ENCODE measurements around the gene NPTN.

NPTN gene

GRCh38 chr15:73631915-73632669 lies 1.1 kb downstream of the NPTN start:
- no peak for DNase-seq

DNA sequence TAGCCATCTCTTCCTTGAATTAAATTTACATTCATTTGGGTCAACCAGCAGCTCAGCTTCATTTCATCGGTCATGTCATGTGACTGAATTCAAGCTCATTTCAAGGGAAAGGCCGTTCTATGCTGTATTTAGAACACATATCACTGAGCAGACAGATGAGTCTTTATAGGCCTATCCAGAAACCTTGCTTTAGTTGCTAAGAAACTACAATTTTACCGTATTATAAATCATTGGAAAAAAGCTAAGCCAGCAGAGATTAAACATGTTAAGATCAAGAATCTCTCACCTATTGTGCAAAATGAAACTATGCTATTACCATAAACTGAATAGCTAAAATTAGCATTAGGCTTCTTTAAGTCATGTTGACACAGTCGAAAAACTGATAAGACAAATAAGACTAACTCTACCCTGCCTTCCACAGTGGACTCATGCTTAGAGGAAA lies 2.2 kb downstream of the NPTN start:
- no peak for DNase-seq

DNA sequence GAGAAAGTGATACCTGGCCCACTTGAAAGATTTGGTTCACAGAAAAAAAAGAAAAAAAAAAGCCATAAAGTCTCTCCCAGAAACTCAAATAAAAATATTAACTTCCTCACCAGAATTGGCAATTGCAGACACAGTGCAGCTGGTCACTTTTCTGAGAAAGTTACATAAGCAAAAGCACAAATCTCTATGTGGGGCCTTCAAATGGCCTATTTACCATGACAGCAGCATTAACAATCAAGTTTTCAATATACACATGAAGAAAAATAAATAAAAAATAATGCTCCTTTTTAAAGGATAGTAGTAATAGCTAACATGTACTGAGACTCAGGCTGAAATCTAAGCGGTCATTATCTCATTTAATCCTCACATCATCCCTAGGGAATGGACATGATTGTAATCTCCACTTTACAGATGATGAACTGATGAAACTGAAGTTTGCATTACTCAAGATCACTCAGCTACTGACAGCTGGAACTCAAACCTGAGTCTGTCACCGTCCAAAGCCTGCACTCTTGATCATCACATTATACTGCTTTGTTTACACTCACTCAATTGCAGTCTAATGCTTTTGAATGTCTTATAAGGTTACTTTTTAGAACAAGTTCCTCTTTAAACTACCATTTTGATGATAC lies 3.3 kb downstream of the NPTN start:
- DNase-seq: no peak

DNA sequence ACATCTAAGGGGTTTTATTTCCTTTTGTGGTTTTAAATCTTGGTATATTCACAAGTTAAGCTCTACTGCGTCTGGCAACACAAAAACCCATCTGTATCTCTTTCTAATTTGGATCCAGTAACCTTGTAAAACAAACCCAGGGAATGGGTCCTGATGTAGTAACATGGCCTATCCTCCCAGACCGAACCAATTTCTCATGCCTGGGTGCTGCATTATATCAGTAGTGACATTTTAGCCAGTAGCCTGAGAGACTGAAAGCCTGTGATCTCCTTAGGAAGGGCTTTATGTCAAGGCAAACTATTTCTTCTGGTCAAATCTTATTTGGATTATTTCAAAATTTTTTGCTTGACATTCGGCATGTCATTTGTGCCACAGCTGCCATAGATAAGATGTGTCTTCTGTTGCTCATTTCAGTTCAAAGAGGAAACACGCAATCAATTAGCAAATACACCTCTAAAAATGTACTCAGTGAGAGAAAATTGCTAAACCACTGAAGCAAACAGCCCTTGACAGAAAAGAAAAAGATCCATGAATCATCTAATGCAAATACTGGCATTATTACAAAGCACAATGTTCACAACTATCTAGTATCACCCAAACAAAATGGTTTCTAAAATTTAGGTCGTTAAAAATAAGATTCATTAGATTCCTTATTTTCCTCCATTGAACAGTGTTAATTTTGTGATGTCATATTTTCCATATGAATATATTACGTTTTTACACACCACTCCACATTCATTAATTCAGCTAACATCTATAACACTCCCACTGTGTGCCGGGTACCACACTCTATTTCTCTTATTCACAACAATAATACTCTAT lies 4.0 kb downstream of the NPTN start:
- DNase-seq: no peak

- DNase-seq: no peak
Measured at GRCh38 chr15:73628102-73628501, 5.1 kb downstream of the NPTN start.

- DNase-seq: no peak
Measured at GRCh38 chr15:73626072-73626471, 7.1 kb downstream of the NPTN start.

GRCh38 chr15:73624530-73624929 lies 8.7 kb downstream of the NPTN start:
- no peak for DNase-seq

- DNase-seq: no peak
Measured at GRCh38 chr15:73621286-73621826, 11.8 kb downstream of the NPTN start.

- DNase-seq: no peak
Measured at GRCh38 chr15:73620078-73620477, 13.1 kb downstream of the NPTN start.

- no peak for DNase-seq
Measured at GRCh38 chr15:73617913-73618312, 15.3 kb downstream of the NPTN start.

DNA sequence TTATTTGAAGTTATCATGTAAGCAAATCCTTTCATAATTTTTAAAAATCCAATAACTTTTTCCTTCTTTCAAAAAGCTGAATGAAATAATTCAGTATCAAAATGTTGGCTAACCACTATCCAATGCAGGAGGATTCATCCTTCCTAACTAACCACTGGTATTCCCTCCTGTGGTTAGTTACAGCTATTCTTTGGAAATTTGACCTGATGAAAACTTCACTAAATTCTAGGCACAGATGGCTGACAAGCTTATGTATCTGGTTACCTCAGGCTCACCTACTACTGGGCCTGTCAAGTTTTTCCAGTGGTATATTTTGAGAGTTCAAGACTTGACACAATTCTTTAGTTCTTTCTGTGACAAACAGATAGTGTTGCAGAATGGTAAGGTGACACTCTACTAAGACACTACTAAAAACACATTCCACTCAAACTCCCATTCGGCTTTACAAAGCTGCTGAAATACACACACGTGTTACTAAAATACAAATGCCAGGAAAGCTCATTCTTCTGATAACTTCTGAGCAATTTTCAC lies 15.8 kb downstream of the NPTN start:
- DNase-seq: no peak

DNA sequence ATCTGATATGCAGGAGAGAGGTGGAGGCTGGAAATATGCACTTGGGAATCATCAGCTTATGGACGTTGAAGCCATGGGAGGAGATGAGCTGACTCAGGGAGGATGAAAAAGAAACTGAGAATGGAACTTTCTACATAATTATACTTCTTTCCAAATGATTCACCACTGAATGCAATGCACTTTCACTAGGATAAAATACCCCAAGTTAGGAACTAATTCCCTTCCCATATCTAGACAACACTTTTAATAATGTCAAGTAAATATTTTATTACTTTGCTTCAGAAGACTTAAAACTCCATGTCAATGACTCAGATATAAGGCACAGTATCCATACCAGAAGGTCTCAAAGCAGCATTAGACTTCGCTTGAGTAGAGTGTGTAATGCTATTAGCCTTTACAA lies 24.2 kb downstream of the NPTN start:
- DNase-seq: no peak

DNA sequence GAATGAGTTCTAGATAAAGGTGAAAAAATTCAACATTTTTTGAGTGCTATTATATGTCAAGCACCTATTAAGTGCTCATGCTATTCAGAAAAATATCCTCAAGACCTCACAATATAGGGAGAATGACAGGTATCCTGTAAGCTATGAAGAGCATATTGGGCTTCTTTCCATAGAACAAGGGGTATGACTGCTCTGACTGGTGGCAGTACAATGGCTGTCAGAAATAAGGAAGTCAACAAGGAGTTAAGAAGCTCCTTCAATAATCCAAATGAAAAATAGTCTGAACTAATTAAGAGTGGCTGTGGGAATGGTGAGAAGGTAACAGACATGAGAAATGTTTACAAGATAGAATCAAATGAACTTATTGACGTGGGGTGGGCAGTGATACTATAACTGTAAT lies 24.7 kb downstream of the NPTN start:
- no peak for DNase-seq

DNA sequence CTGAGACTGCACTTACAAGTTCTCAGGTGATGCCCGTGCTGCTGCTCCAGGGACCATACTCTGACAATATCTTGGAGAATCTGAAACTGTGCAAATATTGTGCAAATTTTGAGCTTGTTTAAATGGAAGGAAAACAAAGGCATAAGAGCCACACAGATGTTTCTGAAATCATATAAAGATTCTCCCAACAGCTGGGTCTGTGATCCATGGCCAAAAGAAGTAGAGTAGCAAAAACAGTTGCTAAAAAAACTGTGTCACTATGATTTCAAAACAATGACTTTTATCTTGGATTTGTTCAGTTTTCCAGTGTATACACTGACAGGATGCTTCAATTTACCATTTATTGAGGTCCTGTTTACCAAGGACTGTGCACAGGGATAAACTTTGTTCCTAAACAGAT lies 25.3 kb downstream of the NPTN start:
- DNase-seq: no peak

DNA sequence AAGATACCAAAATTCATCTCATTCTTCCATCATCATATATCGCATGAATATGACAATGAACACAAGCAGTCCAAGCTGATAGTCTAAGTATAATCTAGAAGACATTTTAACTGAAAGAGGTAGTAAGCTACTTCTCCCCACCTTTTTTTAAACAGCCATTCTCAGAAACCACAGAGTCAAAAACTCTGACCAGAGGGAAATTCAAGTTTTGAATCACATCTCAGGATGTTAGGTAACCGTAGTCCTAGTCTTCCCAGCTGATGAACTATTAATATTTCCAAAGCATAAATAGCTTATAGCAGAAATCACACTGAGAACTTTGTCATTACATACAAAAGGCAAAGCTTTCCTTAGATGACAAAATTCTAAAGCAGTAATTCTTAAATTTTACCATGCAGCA lies 25.8 kb downstream of the NPTN start:
- DNase-seq: no peak

- DNase-seq: no peak
Measured at GRCh38 chr15:73605759-73606436, 27.3 kb downstream of the NPTN start.

- no peak for DNase-seq
Measured at GRCh38 chr15:73604477-73604876, 28.7 kb downstream of the NPTN start.

GRCh38 chr15:73602992-73603391 lies 30.2 kb downstream of the NPTN start:
- DNase-seq: no peak

GRCh38 chr15:73602446-73602843 lies 30.7 kb downstream of the NPTN start:
- no peak for DNase-seq

DNA sequence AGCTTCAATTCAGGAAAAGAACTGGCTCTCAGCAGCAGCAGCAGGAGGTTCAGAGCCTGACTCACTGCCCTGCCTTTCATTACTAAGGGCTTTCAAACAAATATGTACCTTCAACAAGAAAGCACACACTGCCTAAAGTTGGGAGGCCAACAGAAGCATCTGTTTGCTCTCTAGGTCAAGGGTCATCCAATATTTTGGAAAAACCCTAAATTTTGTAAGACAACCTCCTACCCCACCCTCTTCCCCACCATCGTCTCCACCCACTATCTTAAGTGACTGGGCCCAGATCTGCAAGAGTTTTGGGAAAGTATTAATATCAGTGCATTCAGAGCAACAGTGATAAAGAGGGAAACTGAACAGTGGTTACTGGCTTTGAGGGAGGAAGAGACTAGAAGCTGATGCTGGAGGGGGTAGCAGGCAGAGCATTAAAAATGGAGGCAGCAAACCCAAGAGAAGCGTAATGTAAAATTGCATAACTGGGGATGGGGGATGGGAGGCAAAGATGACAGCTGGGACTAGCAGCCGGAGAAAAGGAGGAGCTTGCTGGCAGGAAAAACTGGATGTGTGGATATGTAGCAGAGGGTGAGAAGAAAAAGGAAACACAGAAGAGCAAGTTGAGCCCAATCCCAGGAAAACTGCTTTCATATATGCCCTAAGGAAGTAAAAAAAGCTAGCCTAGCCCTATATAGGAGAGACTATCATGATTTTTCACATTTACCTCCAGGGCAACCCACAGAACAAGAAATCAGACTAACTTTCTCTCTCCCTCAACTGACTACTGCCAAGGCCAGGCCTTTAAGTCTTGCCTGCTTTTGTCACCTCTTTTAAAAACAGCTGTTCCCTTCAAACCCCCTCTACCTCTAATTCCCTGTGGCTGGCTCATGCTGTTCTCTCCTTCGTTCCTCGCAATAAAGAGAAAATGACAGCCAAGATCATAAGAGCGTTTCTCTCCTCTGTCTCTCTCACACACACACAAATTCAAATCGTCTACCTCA lies 31.4 kb downstream of the NPTN start:
- DNase-seq: no peak
